ENCODE results near the gene LRRC59. TPM values are rescaled to one million over a fixed set of nuclear protein-coding genes. Genes with fewer than 3 reads are reported as not detected.

The LRRC59 gene
- total and polyA plus RNA-seq, 2 of the 13 experiments (the other 11 are each of a cell fraction or from before 2014, with no cell fraction given): 87.3 to 222 TPM

- TF ChIP-seq ZBTB2 (CRISPR knock-in tag; IDR thresholded peaks at IDR 0.05; ENCODE audit: low read depth) (no peak), GRHL1 (CRISPR knock-in tag; conservative IDR thresholded peaks at IDR 0.05) (no peak), ZNF33B (CRISPR knock-in tag; IDR thresholded peaks at IDR 0.05) (no peak), ZNF687 (CRISPR knock-in tag; IDR thresholded peaks at IDR 0.05) (no peak; the same call in 1 of the 2 replicates), HBP1 (CRISPR knock-in tag; IDR thresholded peaks at IDR 0.05; ENCODE audit: low read depth) (0 out of 2 replicates have a peak, but pooled peaks have one; percentile 46), CBX1 (IDR thresholded peaks at IDR 0.05; ENCODE audit: low read depth) (no peak), ZNF124 (CRISPR knock-in tag; IDR thresholded peaks at IDR 0.05) (no peak), JUND (CRISPR knock-in tag; IDR thresholded peaks at IDR 0.05) (0 out of 2 replicates have a peak, but pooled peaks have one; percentile 62), EP300 (IDR thresholded peaks at IDR 0.05; ENCODE audit: low read depth in 2 of 2, low read length in 2 of 2) (peak in 1 of 2 experiments; percentile 82; a peak in 2 of 4 replicates), EP300 (CRISPR knock-in tag; IDR thresholded peaks at IDR 0.05; ENCODE audit: borderline replicate concordance) (no peak), BRD4 (CRISPR knock-in tag; IDR thresholded peaks at IDR 0.05) (no peak), ZNF562 (CRISPR knock-in tag; IDR thresholded peaks at IDR 0.05; ENCODE audit: borderline replicate concordance) (no peak), ATF1 (CRISPR knock-in tag; IDR thresholded peaks at IDR 0.05) (peak; percentile 72), ADNP (CRISPR knock-in tag; IDR thresholded peaks at IDR 0.05) (no peak), ARID2 (CRISPR knock-in tag; IDR thresholded peaks at IDR 0.05; ENCODE audit: borderline replicate concordance) (peak; percentile 87; the same call in 1 of the 2 replicates), ZBTB44 (CRISPR knock-in tag; IDR thresholded peaks at IDR 0.05) (no peak), ZNF629 (CRISPR knock-in tag; conservative IDR thresholded peaks at IDR 0.05) (no peak), RFXAP (CRISPR knock-in tag; IDR thresholded peaks at IDR 0.05; ENCODE audit: borderline replicate concordance) (no peak)
Measured at GRCh38 chr17:50423553-50424159, 26.3 kb upstream of the LRRC59 start (continued).

Measured in HepG2 (cell line).